ENCODE results near the gene TACO1.

GRCh38 chr17:63563339-63563738 lies 37.4 kb upstream of the TACO1 start:
- TF ChIP-seq POLR2A (IDR thresholded peaks at IDR 0.05) (no peak), CTCF (IDR thresholded peaks at IDR 0.05) (no peak)

All from uterus (tissue), 2 donors.